Esophagus muscularis mucosa (tissue), 3 donors: ENCODE data around the gene VAV1.

ENCODE experiments used
- POLR2A ChIP-seq: fragments of 450-650 bp; IDR thresholded peaks from one replicate; pipeline ENCODE4 v1.6.1; 2017; ENCODE audit warnings: antibody characterized with exemption, moderate library complexity, mild to moderate bottlenecking, low read depth
- POLR2AphosphoS5 ChIP-seq, 2 donors: sonication (generic); formaldehyde crosslinking; IDR thresholded peaks; one replicate each; pipeline ENCODE4 v1.6.1; 2017; ENCODE audit warnings: antibody characterized with exemption in 2 of 2
- TF ChIP-seq, protein P1 (sequence below), 3 experiments: fragments of 200-600 bp in 2 of 3; fragments of 450-650 bp in 1 of 3; sonication (generic) in 2 of 3; IDR thresholded peaks; one replicate each; pipeline ENCODE4 v1.5.1; 2017 to 2019; ENCODE audit warnings: antibody characterized with exemption in 3 of 3, mild to moderate bottlenecking in 2 of 3, moderate library complexity in 1 of 3

DNA sequence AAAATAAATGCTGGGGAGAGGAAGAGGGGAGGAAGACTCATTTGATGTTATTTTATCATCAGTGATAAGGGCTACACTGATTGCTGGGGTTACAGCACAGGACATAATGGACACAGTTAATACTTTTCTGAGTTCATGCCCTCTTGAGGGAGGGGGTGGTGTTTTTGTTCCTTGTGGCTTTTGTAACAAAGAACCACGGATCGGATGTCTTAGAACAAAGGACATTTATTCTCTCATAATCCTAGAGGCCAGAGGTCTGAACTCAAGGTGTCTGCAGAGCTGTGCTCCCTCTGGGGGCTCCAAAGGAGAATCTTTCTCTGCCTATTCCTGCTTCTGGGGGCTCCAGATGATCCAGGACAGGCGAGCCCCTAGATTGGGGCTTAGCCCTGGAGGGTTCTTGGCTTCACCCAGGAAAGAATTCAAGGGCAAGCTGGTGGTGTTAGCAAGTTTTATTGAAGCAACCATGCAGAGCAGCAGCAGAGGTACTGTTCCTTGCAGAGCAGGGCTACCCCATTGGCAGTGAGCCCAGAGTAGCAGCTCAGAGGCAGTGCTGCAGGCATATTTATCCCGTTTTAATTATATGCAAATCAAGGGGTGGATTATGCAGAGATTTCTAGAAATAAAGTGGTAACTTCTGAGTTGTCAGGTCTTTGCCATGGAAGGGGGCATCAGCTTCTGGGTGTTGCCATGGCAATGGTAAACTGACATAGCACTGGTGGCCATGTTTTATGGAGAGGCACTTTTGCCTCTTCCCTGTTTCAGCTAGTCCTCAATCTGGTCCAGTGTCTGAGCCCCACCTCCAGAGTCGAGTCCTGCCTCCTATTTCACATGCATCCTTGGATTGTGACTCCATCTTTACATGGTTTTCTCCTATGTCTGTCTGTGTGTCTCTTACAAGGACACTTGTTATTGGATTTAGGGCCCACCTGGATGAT, 18.0 kb downstream of the VAV1 start:
- TF ChIP-seq, protein P1, sequence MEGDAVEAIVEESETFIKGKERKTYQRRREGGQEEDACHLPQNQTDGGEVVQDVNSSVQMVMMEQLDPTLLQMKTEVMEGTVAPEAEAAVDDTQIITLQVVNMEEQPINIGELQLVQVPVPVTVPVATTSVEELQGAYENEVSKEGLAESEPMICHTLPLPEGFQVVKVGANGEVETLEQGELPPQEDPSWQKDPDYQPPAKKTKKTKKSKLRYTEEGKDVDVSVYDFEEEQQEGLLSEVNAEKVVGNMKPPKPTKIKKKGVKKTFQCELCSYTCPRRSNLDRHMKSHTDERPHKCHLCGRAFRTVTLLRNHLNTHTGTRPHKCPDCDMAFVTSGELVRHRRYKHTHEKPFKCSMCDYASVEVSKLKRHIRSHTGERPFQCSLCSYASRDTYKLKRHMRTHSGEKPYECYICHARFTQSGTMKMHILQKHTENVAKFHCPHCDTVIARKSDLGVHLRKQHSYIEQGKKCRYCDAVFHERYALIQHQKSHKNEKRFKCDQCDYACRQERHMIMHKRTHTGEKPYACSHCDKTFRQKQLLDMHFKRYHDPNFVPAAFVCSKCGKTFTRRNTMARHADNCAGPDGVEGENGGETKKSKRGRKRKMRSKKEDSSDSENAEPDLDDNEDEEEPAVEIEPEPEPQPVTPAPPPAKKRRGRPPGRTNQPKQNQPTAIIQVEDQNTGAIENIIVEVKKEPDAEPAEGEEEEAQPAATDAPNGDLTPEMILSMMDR (IDR thresholded peaks at IDR 0.05): no peak
- TF ChIP-seq POLR2A (no peak), POLR2AphosphoS5 (IDR thresholded peaks at IDR 0.05) (no peak)
